H9 (cell line): ENCODE results near the gene WDR6. TPM values are rescaled to one million over a fixed set of nuclear protein-coding genes. Genes with fewer than 3 reads are reported as not detected.

Experiments
- DNase-seq: peaks from one replicate; pipeline ENCODE4 v3.0.0-alpha.2; 2017
- H2AFZ ChIP-seq: one replicate; pipeline ENCODE4 v1.6.1; 2013; ENCODE audit warnings: mild to moderate bottlenecking, low read length, control low read depth, moderate library complexity
- H2AK5ac ChIP-seq: 2 replicates; pipeline ENCODE4 v1.6.1; 2013; ENCODE audit warnings: low read length, control low read depth, mixed read lengths; ENCODE audit not compliant: insufficient read length
- H2BK120ac ChIP-seq: one replicate; pipeline ENCODE4 v1.6.1; 2013; ENCODE audit warnings: low read depth, mild to moderate bottlenecking, low read length, control low read depth, inconsistent platforms; ENCODE audit not compliant: poor library complexity, severe bottlenecking
- H2BK12ac ChIP-seq: 2 replicates; pipeline ENCODE4 v1.6.1; 2013; ENCODE audit warnings: low read length, control low read depth, mixed read lengths, low read depth; ENCODE audit not compliant: insufficient read length
- H2BK15ac ChIP-seq: 2 replicates; pipeline ENCODE4 v1.6.1; 2013; ENCODE audit warnings: low read depth, low read length, control low read depth
- H2BK20ac ChIP-seq: one replicate; pipeline ENCODE4 v1.6.1; 2013; ENCODE audit warnings: low read depth, mild to moderate bottlenecking, low read length, control low read depth, inconsistent platforms; ENCODE audit not compliant: poor library complexity, severe bottlenecking
- H2BK5ac ChIP-seq: 2 replicates; pipeline ENCODE4 v1.6.1; 2013; ENCODE audit warnings: low read length, control low read depth, mixed read lengths; ENCODE audit not compliant: insufficient read length
- H3K14ac ChIP-seq: 2 replicates; pipeline ENCODE4 v1.6.1; 2013; ENCODE audit warnings: low read length, control low read depth; ENCODE audit not compliant: insufficient read depth
- H3K18ac ChIP-seq: 2 replicates; pipeline ENCODE4 v1.6.1; 2013; ENCODE audit warnings: low read depth, mild to moderate bottlenecking, mixed read lengths, low read length, control low read depth; ENCODE audit not compliant: insufficient read length
- H3K23ac ChIP-seq: 2 replicates; pipeline ENCODE4 v1.6.1; 2013; ENCODE audit warnings: low read length, control low read depth, mixed read lengths, low read depth; ENCODE audit not compliant: insufficient read length
- H3K23me2 ChIP-seq: 2 replicates; pipeline ENCODE4 v1.6.1; 2013; ENCODE audit warnings: low read depth, mild to moderate bottlenecking, mixed read lengths, low read length, control low read depth; ENCODE audit not compliant: insufficient read length, poor library complexity, severe bottlenecking
- H3K27ac ChIP-seq: 2 replicates; pipeline ENCODE4 v1.5.1; 2013; ENCODE audit warnings: low read length, control low read depth, mixed read lengths, low read depth; ENCODE audit not compliant: insufficient read length
- H3K27me3 ChIP-seq: 2 replicates; pipeline ENCODE4 v1.6.1; 2013; ENCODE audit warnings: low read length, control low read depth, inconsistent platforms; ENCODE audit not compliant: insufficient read depth
- H3K4ac ChIP-seq: 2 replicates; pipeline ENCODE4 v1.6.1; 2013; ENCODE audit warnings: low read depth, mild to moderate bottlenecking, control low read depth, inconsistent platforms, low read length, moderate library complexity
- H3K4me1 ChIP-seq: 2 replicates; pipeline ENCODE4 v1.6.1; 2013; ENCODE audit warnings: low read length, control low read depth, inconsistent platforms; ENCODE audit not compliant: insufficient read depth
- H3K4me2 ChIP-seq: 2 replicates; pipeline ENCODE4 v1.6.1; 2013; ENCODE audit warnings: low read length, control low read depth, mixed read lengths; ENCODE audit not compliant: insufficient read length, insufficient read depth
- H3K56ac ChIP-seq: 2 replicates; pipeline ENCODE4 v1.6.1; 2013; ENCODE audit warnings: low read depth, mild to moderate bottlenecking, mixed read lengths, low read length, control low read depth; ENCODE audit not compliant: insufficient read length
- H3K79me1 ChIP-seq: 2 replicates; pipeline ENCODE4 v1.6.1; 2013; ENCODE audit warnings: low read depth, mild to moderate bottlenecking, moderate library complexity, low read length, control low read depth, inconsistent platforms; ENCODE audit not compliant: insufficient read depth, poor library complexity, severe bottlenecking
- H3K79me2 ChIP-seq: 2 replicates; pipeline ENCODE4 v1.6.1; 2013; ENCODE audit warnings: low read length, control low read depth, inconsistent platforms; ENCODE audit not compliant: insufficient read depth
- H3K9ac ChIP-seq: 2 replicates; pipeline ENCODE4 v1.6.1; 2013; ENCODE audit warnings: low read length, control low read depth, mixed read lengths; ENCODE audit not compliant: insufficient read length; ENCODE audit errors: extremely low read depth
- H3K9me3 ChIP-seq: one replicate; pipeline ENCODE4 v1.6.1; 2013; ENCODE audit warnings: low read depth, low read length, inconsistent platforms; ENCODE audit not compliant: control insufficient read depth
- H3T11ph ChIP-seq: one replicate; pipeline ENCODE4 v1.6.1; 2013; ENCODE audit warnings: mild to moderate bottlenecking, low read length, control low read depth, inconsistent platforms
- H4K20me1 ChIP-seq: one replicate; pipeline ENCODE4 v1.6.1; 2013; ENCODE audit not compliant: control insufficient read depth, insufficient read length, insufficient read depth
- H4K5ac ChIP-seq: 2 replicates; pipeline ENCODE4 v1.6.1; 2013; ENCODE audit warnings: low read depth, mild to moderate bottlenecking, mixed read lengths, low read length, control low read depth; ENCODE audit not compliant: insufficient read length
- H4K8ac ChIP-seq: replicated peaks from 2 replicates; pipeline ENCODE4 v1.6.1; 2013; ENCODE audit warnings: low read length, control low read depth, mixed read lengths, low read depth; ENCODE audit not compliant: insufficient read length
- H4K91ac ChIP-seq: 2 replicates; pipeline ENCODE4 v1.6.1; 2013; ENCODE audit warnings: low read depth, mild to moderate bottlenecking, moderate library complexity, mixed read lengths, low read length, control low read depth; ENCODE audit not compliant: insufficient read length
- H3K27ac Mint-ChIP-seq, 3 experiments: 2 replicates in 2 of 3; 3 replicates in 1 of 3; pipeline ENCODE4 v1.8.0; 2020 to 2021; ENCODE audit warnings: mixed read lengths in 3 of 3, mild to moderate bottlenecking in 1 of 3, moderate library complexity in 1 of 3
- H3K27me3 Mint-ChIP-seq: 2 replicates; pipeline ENCODE4 v1.8.0; 2021; ENCODE audit warnings: low read depth, mild to moderate bottlenecking, moderate library complexity, mixed read lengths
- H3K36me3 Mint-ChIP-seq, 3 experiments: 2 replicates in 2 of 3; 3 replicates in 1 of 3; pipeline ENCODE4 v1.8.0; 2020 to 2021; ENCODE audit warnings: low read depth in 3 of 3, mixed read lengths in 3 of 3; ENCODE audit not compliant: insufficient read depth in 1 of 3
- H3K4me1 Mint-ChIP-seq, 2 experiments: 2 replicates each; pipeline ENCODE4 v1.8.0; 2020; ENCODE audit warnings: mixed read lengths in 2 of 2
- H3K4me3 Mint-ChIP-seq, 2 experiments: 2 replicates in 1 of 2; 3 replicates in 1 of 2; pipeline ENCODE4 v1.8.0; 2020 to 2021; ENCODE audit warnings: mild to moderate bottlenecking in 2 of 2, mixed read lengths in 2 of 2, moderate library complexity in 1 of 2
- H3K9me3 Mint-ChIP-seq, 2 experiments: 2 replicates in 1 of 2; 3 replicates in 1 of 2; pipeline ENCODE4 v1.8.0; 2020; ENCODE audit warnings: mild to moderate bottlenecking in 2 of 2, mixed read lengths in 2 of 2, moderate library complexity in 1 of 2
- WGBS: extraction: QIAGEN DNeasy Blood & Tissue Kit; methylation state at CpG from one replicate; pipeline ENCODE4 v1.1.7; 2013; ENCODE audit warnings: missing lambda C conversion rate, low lambda C conversion rate, mixed read lengths; ENCODE audit not compliant: insufficient read length; ENCODE audit errors: extremely low coverage; 5-methylcytosine and 5-hydroxymethylcytosine counted together
- total RNA-seq: library from RNA; stranded (reverse); gene quantifications from 2 replicates; pipeline ENCODE4 v1.2.1, GENCODE V29; 2021
- TF ChIP-seq, protein P1 (sequence below): fragments of 200-600 bp; sonication (generic); conservative IDR thresholded peaks from 3 replicates; pipeline ENCODE4 v1.8.0; 2021; ENCODE audit warnings: antibody characterized with exemption, mild to moderate bottlenecking

Gene WDR6
- total RNA-seq, 1 experiment from 2014 or later: 298 TPM

DNA sequence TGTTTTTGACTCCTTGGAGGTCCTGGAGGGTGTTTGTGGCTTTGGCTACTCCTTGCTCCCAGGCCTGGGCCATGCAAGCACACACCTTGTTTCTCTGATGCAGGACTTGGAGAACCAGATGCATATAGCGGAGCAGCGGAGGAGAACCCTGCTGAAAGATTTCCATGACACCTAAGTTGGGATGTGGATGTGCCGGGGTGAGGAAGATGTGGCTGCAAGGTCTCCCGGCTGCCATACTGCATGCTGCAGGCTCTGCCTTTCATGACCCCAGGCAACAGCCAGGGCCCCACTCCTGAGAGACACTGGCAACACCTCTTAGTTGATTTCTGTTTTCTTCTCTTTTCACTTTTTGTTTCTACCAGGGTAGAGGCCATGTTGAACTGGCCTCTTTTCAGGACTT is 24.1 kb upstream of the WDR6 start:
- H2BK20ac ChIP-seq: no peak overlapping the region
- H3K18ac ChIP-seq: no peak overlapping the region
- Mint-ChIP-seq H3K27ac (peak overlapping the region in 2 of 3 experiments; percentile 34 to 46; a peak in 2 of 7 replicates), H3K9me3 (no peaks in the 10 kb centered on the region), H3K36me3 (peaks cover 37 to 72% (median 53%) of the 10 kb centered on the region in 3 experiments), H3K4me1 (peaks cover 3% of the 10 kb centered on the region in 2 experiments), H3K4me3 (no peak overlapping the region), H3K27me3 (no peaks in the 10 kb centered on the region; the same call in 1 of the 2 replicates)
- H4K8ac ChIP-seq: no peak overlapping the region
- H3T11ph ChIP-seq: no peak overlapping the region
- no peak overlapping the region for H4K5ac ChIP-seq
- no peaks in the 10 kb centered on the region for H3K79me1 ChIP-seq
- no peak overlapping the region for H3K27ac ChIP-seq
- H2AFZ ChIP-seq: no peak overlapping the region
- no peaks in the 10 kb centered on the region for H3K4me1 ChIP-seq
- H3K14ac ChIP-seq: no peak overlapping the region
- H4K91ac ChIP-seq: no peak overlapping the region
- no peak overlapping the region for H2BK12ac ChIP-seq
- H3K27me3 ChIP-seq: no peaks in the 10 kb centered on the region
- H2BK120ac ChIP-seq: no peak overlapping the region
- H2BK15ac ChIP-seq: no peak overlapping the region
- H2BK5ac ChIP-seq: no peak overlapping the region
- no peak overlapping the region for H3K56ac ChIP-seq
- H3K79me2 ChIP-seq: no peaks in the 10 kb centered on the region
- no CpG with 5 or more reads among the region's 4 CpGs for WGBS
- no peaks in the 10 kb centered on the region for H3K23me2 ChIP-seq
- H3K9me3 ChIP-seq: no peaks in the 10 kb centered on the region
- TF ChIP-seq, protein P1, sequence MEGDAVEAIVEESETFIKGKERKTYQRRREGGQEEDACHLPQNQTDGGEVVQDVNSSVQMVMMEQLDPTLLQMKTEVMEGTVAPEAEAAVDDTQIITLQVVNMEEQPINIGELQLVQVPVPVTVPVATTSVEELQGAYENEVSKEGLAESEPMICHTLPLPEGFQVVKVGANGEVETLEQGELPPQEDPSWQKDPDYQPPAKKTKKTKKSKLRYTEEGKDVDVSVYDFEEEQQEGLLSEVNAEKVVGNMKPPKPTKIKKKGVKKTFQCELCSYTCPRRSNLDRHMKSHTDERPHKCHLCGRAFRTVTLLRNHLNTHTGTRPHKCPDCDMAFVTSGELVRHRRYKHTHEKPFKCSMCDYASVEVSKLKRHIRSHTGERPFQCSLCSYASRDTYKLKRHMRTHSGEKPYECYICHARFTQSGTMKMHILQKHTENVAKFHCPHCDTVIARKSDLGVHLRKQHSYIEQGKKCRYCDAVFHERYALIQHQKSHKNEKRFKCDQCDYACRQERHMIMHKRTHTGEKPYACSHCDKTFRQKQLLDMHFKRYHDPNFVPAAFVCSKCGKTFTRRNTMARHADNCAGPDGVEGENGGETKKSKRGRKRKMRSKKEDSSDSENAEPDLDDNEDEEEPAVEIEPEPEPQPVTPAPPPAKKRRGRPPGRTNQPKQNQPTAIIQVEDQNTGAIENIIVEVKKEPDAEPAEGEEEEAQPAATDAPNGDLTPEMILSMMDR: no peak
- no peaks in the 10 kb centered on the region for H4K20me1 ChIP-seq
- H2AK5ac ChIP-seq: no peak overlapping the region
- no peak overlapping the region for H3K4ac ChIP-seq
- no peak overlapping the region for H3K9ac ChIP-seq
- DNase-seq: no peak
- no peak overlapping the region for H3K4me2 ChIP-seq
- H3K23ac ChIP-seq: no peak overlapping the region
